Astrocyte (in vitro differentiated cells and primary cell): ENCODE results near the gene MRPS23.

Experiments
- EZH2 ChIP-seq: IDR thresholded peaks from 2 replicates; pipeline ENCODE4 v1.6.1; 2012; ENCODE audit warnings: mild to moderate bottlenecking, low read length, inconsistent platforms; ENCODE audit not compliant: insufficient read depth
- TF ChIP-seq, protein P1 (sequence below): IDR thresholded peaks from 2 replicates; pipeline ENCODE4 v1.5.1; 2011; ENCODE audit warnings: low read depth, mild to moderate bottlenecking, inconsistent platforms, low read length, moderate library complexity; ENCODE audit not compliant: insufficient read depth

DNA sequence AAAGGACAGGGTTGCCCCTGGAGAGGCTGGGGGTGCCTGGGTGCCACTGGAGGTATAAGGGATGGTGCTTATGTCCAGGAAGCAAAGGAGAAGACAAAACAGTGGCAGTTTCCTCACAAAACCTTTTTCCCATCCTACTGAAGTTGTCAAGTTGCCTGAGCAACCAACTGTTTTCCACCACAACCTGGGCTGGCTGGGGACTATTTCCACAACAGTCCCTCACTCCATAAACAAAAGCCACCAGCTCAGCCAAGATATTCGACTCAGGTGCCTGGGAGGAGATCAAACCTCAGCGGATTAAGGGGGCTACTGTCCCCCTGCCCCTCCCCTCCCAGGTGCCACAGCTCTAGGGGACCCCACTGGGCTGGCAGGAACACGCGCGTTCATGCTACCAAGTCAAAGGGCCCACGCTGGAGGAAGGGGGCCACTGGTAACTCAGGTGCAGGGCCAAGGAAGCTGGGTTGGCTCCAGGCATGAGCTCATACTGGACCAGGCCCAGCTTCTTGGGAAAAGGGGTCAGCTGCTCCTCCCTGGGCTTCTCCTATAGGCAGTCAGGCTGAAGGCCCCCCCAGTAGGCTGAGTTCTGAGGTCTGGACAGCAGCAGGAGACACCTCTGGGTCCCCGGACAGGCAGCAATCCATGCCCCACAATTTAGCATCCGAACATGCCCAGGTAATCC is 45.7 kb upstream of the MRPS23 start:
- TF ChIP-seq, protein P1, sequence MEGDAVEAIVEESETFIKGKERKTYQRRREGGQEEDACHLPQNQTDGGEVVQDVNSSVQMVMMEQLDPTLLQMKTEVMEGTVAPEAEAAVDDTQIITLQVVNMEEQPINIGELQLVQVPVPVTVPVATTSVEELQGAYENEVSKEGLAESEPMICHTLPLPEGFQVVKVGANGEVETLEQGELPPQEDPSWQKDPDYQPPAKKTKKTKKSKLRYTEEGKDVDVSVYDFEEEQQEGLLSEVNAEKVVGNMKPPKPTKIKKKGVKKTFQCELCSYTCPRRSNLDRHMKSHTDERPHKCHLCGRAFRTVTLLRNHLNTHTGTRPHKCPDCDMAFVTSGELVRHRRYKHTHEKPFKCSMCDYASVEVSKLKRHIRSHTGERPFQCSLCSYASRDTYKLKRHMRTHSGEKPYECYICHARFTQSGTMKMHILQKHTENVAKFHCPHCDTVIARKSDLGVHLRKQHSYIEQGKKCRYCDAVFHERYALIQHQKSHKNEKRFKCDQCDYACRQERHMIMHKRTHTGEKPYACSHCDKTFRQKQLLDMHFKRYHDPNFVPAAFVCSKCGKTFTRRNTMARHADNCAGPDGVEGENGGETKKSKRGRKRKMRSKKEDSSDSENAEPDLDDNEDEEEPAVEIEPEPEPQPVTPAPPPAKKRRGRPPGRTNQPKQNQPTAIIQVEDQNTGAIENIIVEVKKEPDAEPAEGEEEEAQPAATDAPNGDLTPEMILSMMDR = no peak
- no peak for TF ChIP-seq EZH2
